ENCODE results near the gene PLCB4. TPM values are rescaled to one million over a fixed set of nuclear protein-coding genes. Genes with fewer than 3 reads are reported as not detected.

The PLCB4 gene
- total and polyA plus RNA-seq, 7 experiments from 2014 or later: 0.05 to 0.09 TPM; not detected in 5

DNA sequence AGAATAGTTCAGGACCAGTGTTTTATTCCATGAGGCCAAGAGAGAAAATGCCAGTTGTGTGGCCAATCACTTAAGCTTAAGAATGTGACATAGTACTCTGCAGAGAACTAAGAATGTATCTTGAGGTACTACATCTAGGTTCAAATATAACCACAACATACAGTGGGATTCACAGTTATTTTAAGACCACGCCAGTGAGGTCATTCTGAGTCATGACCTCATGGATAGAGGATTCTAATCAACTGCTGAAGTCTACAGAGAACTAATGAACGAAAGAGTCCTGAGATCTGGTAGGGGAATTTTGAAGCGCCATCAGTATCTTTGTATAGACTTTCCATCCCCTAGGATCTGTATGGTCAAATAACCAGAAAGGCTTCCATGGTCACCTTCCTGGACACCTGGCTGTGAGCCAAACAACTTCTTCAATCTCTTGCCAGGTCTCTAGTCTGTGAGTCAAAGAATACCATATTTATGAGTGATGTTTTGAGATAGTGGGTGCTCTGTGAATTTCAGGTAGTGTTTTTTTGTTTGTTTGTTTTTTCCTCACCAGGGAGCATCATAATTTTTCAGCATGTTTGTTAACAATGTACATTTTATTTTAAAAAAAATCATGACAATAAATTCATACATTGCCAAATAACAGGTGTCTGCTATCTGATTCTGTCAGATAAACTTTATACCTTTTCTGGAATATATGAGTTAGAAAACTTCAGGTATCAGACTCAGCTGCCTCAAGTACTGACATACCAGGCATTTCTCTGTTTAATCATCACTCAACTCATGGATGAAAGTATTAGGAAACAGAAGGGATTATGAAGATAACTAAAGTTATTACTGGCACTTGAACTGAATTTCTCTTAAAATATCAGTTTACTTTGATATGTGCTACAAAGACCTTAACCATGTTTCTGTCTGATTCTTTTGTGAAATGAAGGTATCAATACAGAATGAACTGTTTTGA is 217.9 kb downstream of the PLCB4 start:
- intact Hi-C loops (cut with micrococcal nuclease): no loop called here
- DNase-seq: no peak
- CTCF ChIA-PET: no interaction called here
- Histone ChIP-seq H3K27ac (ENCODE audit: low read depth, low read length) (no peak overlapping the region), H3K9me3 (ENCODE audit: control insufficient read depth in 2 of 3, low read length in 3 of 3) (no peaks in the 10 kb centered on the region), H3K4me3 (ENCODE audit: low read length) (no peak overlapping the region), H3K4me1 (ENCODE audit: control insufficient read depth in 2 of 2, insufficient read depth in 2 of 2, low read length in 2 of 2) (no peaks in the 10 kb centered on the region), H3K27me3 (ENCODE audit: control insufficient read depth in 2 of 2, insufficient read depth in 2 of 2, low read length in 2 of 2) (no peaks in the 10 kb centered on the region), H3K36me3 (ENCODE audit: control insufficient read depth in 2 of 3, insufficient read depth in 3 of 3, low read length in 3 of 3) (no peaks in the 10 kb centered on the region)
- Mint-ChIP-seq H3K4me1 (no peaks in the 10 kb centered on the region), H3K36me3 (no peaks in the 10 kb centered on the region), H3K27ac (no peak overlapping the region), H3K27me3 (peaks cover 0 to 2% (median 0%) of the 10 kb centered on the region in 5 donors), H3K9me3 (peaks cover 0 to 9% (median 0%) of the 10 kb centered on the region in 11 donors), H3K4me3 (no peak overlapping the region)
- POLR2A ChIA-PET: no interaction called here
- no peak for ATAC-seq

DNA sequence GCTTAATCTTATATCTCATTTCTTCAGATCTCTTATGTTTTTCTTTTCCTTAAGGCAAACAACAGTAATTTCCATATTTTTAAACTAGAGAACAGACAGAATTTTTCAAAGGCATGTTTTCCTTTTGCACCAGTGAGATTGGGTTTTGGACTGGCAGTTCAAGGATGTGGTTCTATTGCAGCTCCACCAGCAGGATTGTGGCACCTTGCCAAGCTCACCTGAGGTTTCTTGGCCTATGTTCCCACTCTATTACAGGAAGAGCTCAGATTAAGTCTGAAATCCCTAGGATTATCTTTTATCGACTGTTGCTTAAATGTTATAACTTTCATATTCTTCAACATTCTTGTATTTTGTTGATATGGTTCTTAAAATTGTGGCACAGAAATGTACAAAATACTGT is 218.9 kb downstream of the PLCB4 start:
- H3K27ac ChIP-seq (ENCODE audit: low read depth, low read length): no peak overlapping the region
- ATAC-seq (no peak), DNase-seq (no peak)
- no peaks in the 10 kb centered on the region for H3K27me3 ChIP-seq (ENCODE audit: control insufficient read depth in 2 of 2, insufficient read depth in 2 of 2, low read length in 2 of 2)
- intact Hi-C loops (cut with micrococcal nuclease): no loop called here
- CTCF ChIA-PET: no interaction called here
- peaks cover 0 to 9% (median 0%) of the 10 kb centered on the region in 11 donors for H3K9me3 Mint-ChIP-seq
- POLR2A ChIA-PET: no interaction called here
- no peaks in the 10 kb centered on the region for H3K9me3 ChIP-seq (ENCODE audit: control insufficient read depth in 2 of 3, low read length in 3 of 3)
- no peak overlapping the region for H3K4me3 ChIP-seq (ENCODE audit: low read length)
- no peak overlapping the region for H3K4me3 Mint-ChIP-seq
- H3K27ac Mint-ChIP-seq: no peak overlapping the region
- no peaks in the 10 kb centered on the region for H3K4me1 Mint-ChIP-seq
- H3K27me3 Mint-ChIP-seq: peaks cover 0 to 4% (median 0%) of the 10 kb centered on the region in 5 donors
- H3K36me3 ChIP-seq (ENCODE audit: control insufficient read depth in 2 of 3, insufficient read depth in 3 of 3, low read length in 3 of 3): no peaks in the 10 kb centered on the region
- no peaks in the 10 kb centered on the region for H3K36me3 Mint-ChIP-seq
- no peaks in the 10 kb centered on the region for H3K4me1 ChIP-seq (ENCODE audit: control insufficient read depth in 2 of 2, insufficient read depth in 2 of 2, low read length in 2 of 2)

- Mint-ChIP-seq H3K27me3 (peaks cover 0 to 4% (median 0%) of the 10 kb centered on the region in 5 donors), H3K4me3 (no peak overlapping the region), H3K27ac (no peak overlapping the region), H3K36me3 (no peaks in the 10 kb centered on the region), H3K4me1 (no peaks in the 10 kb centered on the region), H3K9me3 (peaks cover 0 to 9% (median 2%) of the 10 kb centered on the region in 11 donors)
- H3K4me1 ChIP-seq (ENCODE audit: control insufficient read depth in 2 of 2, insufficient read depth in 2 of 2, low read length in 2 of 2): no peaks in the 10 kb centered on the region
- intact Hi-C loops (cut with micrococcal nuclease): no loop called here
- CTCF ChIA-PET: no interaction called here
- H3K9me3 ChIP-seq (ENCODE audit: control insufficient read depth in 2 of 3, low read length in 3 of 3): no peaks in the 10 kb centered on the region
- no peak overlapping the region for H3K27ac ChIP-seq (ENCODE audit: low read depth, low read length)
- H3K4me3 ChIP-seq (ENCODE audit: low read length): no peak overlapping the region
- DNase-seq: no peak
- no peak for ATAC-seq
- no peaks in the 10 kb centered on the region for H3K36me3 ChIP-seq (ENCODE audit: control insufficient read depth in 2 of 3, insufficient read depth in 3 of 3, low read length in 3 of 3)
- POLR2A ChIA-PET: interaction anchor here (0.6 kb wide), 1 partner anchor 58 kb away, joined by 3 read pairs; no protein-coding TSS in a partner anchor
- H3K27me3 ChIP-seq (ENCODE audit: control insufficient read depth in 2 of 2, insufficient read depth in 2 of 2, low read length in 2 of 2): no peaks in the 10 kb centered on the region
Measured at GRCh38 chr20:9290331-9290730, 221.4 kb downstream of the PLCB4 start.

- DNase-seq (no peak), ATAC-seq (no peak)
- ChIA-PET POLR2A (no interaction called here), CTCF (no interaction called here)
- peaks cover 0 to 9% (median 2%) of the 10 kb centered on the region in 11 donors for H3K9me3 Mint-ChIP-seq
- H3K4me1 Mint-ChIP-seq: no peaks in the 10 kb centered on the region
- intact Hi-C loops (cut with micrococcal nuclease): no loop called here
- Histone ChIP-seq H3K27ac (ENCODE audit: low read depth, low read length) (no peak overlapping the region), H3K9me3 (ENCODE audit: control insufficient read depth in 2 of 3, low read length in 3 of 3) (no peaks in the 10 kb centered on the region), H3K4me3 (ENCODE audit: low read length) (no peak overlapping the region), H3K36me3 (ENCODE audit: control insufficient read depth in 2 of 3, insufficient read depth in 3 of 3, low read length in 3 of 3) (no peaks in the 10 kb centered on the region), H3K4me1 (ENCODE audit: control insufficient read depth in 2 of 2, insufficient read depth in 2 of 2, low read length in 2 of 2) (no peaks in the 10 kb centered on the region), H3K27me3 (ENCODE audit: control insufficient read depth in 2 of 2, insufficient read depth in 2 of 2, low read length in 2 of 2) (no peaks in the 10 kb centered on the region)
- H3K27me3 Mint-ChIP-seq: peaks cover 0 to 4% (median 0%) of the 10 kb centered on the region in 5 donors
- no peak overlapping the region for H3K27ac Mint-ChIP-seq
- no peak overlapping the region for H3K4me3 Mint-ChIP-seq
- H3K36me3 Mint-ChIP-seq: no peaks in the 10 kb centered on the region
Measured at GRCh38 chr20:9293145-9293544, 224.3 kb downstream of the PLCB4 start.

DNA sequence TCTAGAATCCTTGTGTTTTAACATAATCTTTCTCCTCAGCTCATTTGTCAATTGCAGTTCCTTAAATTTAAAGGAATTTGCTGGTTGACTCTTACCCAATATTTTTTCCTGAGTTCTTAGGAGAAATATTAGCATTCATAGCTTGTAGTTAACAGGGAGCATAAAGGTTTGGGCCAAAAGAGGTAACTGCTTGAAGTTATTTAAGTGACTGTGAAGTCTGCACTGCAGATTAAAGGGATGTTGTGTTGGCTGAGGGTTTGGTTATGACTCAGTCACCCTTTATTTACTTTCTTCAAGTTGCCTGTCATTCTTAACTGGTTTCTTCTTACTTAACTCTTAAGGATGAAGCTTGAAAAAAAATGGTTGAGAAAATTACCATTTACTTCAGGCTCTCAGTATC is 225.2 kb downstream of the PLCB4 start:
- Mint-ChIP-seq H3K4me1 (no peaks in the 10 kb centered on the region), H3K27me3 (peaks cover 0 to 4% (median 0%) of the 10 kb centered on the region in 5 donors), H3K27ac (no peak overlapping the region), H3K9me3 (peaks cover 0 to 9% (median 0%) of the 10 kb centered on the region in 11 donors), H3K4me3 (no peak overlapping the region), H3K36me3 (no peaks in the 10 kb centered on the region)
- POLR2A ChIA-PET: no interaction called here
- no peak for ATAC-seq
- no peaks in the 10 kb centered on the region for H3K27me3 ChIP-seq (ENCODE audit: control insufficient read depth in 2 of 2, insufficient read depth in 2 of 2, low read length in 2 of 2)
- no peaks in the 10 kb centered on the region for H3K36me3 ChIP-seq (ENCODE audit: control insufficient read depth in 2 of 3, insufficient read depth in 3 of 3, low read length in 3 of 3)
- intact Hi-C loops (cut with micrococcal nuclease): no loop called here
- no peak overlapping the region for H3K27ac ChIP-seq (ENCODE audit: low read depth, low read length)
- no peak for DNase-seq
- no peak overlapping the region for H3K4me3 ChIP-seq (ENCODE audit: low read length)
- no peaks in the 10 kb centered on the region for H3K9me3 ChIP-seq (ENCODE audit: control insufficient read depth in 2 of 3, low read length in 3 of 3)
- CTCF ChIA-PET: no interaction called here
- H3K4me1 ChIP-seq (ENCODE audit: control insufficient read depth in 2 of 2, insufficient read depth in 2 of 2, low read length in 2 of 2): no peaks in the 10 kb centered on the region

- H3K27me3 ChIP-seq (ENCODE audit: control insufficient read depth in 2 of 2, insufficient read depth in 2 of 2, low read length in 2 of 2): no peaks in the 10 kb centered on the region
- no peak for DNase-seq
Measured at GRCh38 chr20:9298906-9299305, 230.0 kb downstream of the PLCB4 start.

GRCh38 chr20:9300080-9300479 is 231.2 kb downstream of the PLCB4 start:
- intact Hi-C loops (cut with micrococcal nuclease): no loop called here
- no peaks in the 10 kb centered on the region for H3K36me3 Mint-ChIP-seq
- no peak overlapping the region for H3K4me3 Mint-ChIP-seq
- no peaks in the 10 kb centered on the region for H3K9me3 ChIP-seq (ENCODE audit: control insufficient read depth in 2 of 3, low read length in 3 of 3)
- no peaks in the 10 kb centered on the region for H3K4me1 Mint-ChIP-seq
- no peak for DNase-seq
- ChIA-PET POLR2A (no interaction called here), CTCF (no interaction called here)
- H3K4me3 ChIP-seq (ENCODE audit: low read length): no peak overlapping the region
- H3K36me3 ChIP-seq (ENCODE audit: control insufficient read depth in 2 of 3, insufficient read depth in 3 of 3, low read length in 3 of 3): no peaks in the 10 kb centered on the region
- no peaks in the 10 kb centered on the region for H3K4me1 ChIP-seq (ENCODE audit: control insufficient read depth in 2 of 2, insufficient read depth in 2 of 2, low read length in 2 of 2)
- no peak overlapping the region for H3K27ac Mint-ChIP-seq
- H3K27me3 ChIP-seq (ENCODE audit: control insufficient read depth in 2 of 2, insufficient read depth in 2 of 2, low read length in 2 of 2): no peaks in the 10 kb centered on the region
- no peak overlapping the region for H3K27ac ChIP-seq (ENCODE audit: low read depth, low read length)
- no peak for ATAC-seq
- H3K27me3 Mint-ChIP-seq: no peaks in the 10 kb centered on the region
- H3K9me3 Mint-ChIP-seq: peaks cover 0 to 5% (median 0%) of the 10 kb centered on the region in 11 donors

More at GRCh38 chr20:9298906-9299305, 230.0 kb downstream of the PLCB4 start:
- H3K4me3 Mint-ChIP-seq: no peak overlapping the region
- no peaks in the 10 kb centered on the region for H3K4me1 Mint-ChIP-seq
- Histone ChIP-seq H3K9me3 (ENCODE audit: control insufficient read depth in 2 of 3, low read length in 3 of 3) (no peaks in the 10 kb centered on the region), H3K4me3 (ENCODE audit: low read length) (no peak overlapping the region), H3K4me1 (ENCODE audit: control insufficient read depth in 2 of 2, insufficient read depth in 2 of 2, low read length in 2 of 2) (no peaks in the 10 kb centered on the region), H3K36me3 (ENCODE audit: control insufficient read depth in 2 of 3, insufficient read depth in 3 of 3, low read length in 3 of 3) (no peaks in the 10 kb centered on the region), H3K27ac (ENCODE audit: low read depth, low read length) (no peak overlapping the region)
- intact Hi-C loops (cut with micrococcal nuclease): no loop called here
- CTCF ChIA-PET: no interaction called here
- POLR2A ChIA-PET: no interaction called here
- peaks cover 0 to 5% (median 0%) of the 10 kb centered on the region in 11 donors for H3K9me3 Mint-ChIP-seq
- no peak for ATAC-seq
- H3K36me3 Mint-ChIP-seq: no peaks in the 10 kb centered on the region
- no peaks in the 10 kb centered on the region for H3K27me3 Mint-ChIP-seq
- no peak overlapping the region for H3K27ac Mint-ChIP-seq

Data from naive thymus-derived CD4-positive, alpha-beta T cell (primary cell).